Mononuclear cell (primary cell): ENCODE measurements around the gene CD81. TPM values are rescaled to one million over a fixed set of nuclear protein-coding genes. Genes with fewer than 3 reads are reported as not detected.
A peak's percentile ranks its signal among the peaks of the same experiment; 100 is the strongest.

Experiments used
- H3K27me3 ChIP-seq: 2 replicates; pipeline ENCODE4 v1.6.0; 2011; ENCODE audit warnings: low read length, control low read depth; ENCODE audit not compliant: insufficient read depth
- H3K4me1 ChIP-seq: 2 replicates; pipeline ENCODE4 v1.5.1; 2011; ENCODE audit warnings: mild to moderate bottlenecking, low read length, control low read depth; ENCODE audit not compliant: insufficient read depth
- H3K4me3 ChIP-seq: 2 replicates; pipeline ENCODE4 v1.5.1; 2011; ENCODE audit warnings: mild to moderate bottlenecking, low read length, moderate library complexity
- H3K9me3 ChIP-seq: 2 replicates; pipeline ENCODE4 v1.5.1; 2011; ENCODE audit warnings: low read depth, mild to moderate bottlenecking, control low read depth, low read length
- total RNA-seq: library from RNA; depleted of rRNA; stranded (reverse); fragments of >200 nt; gene quantifications from one replicate; pipeline ENCODE4 v1.2.3, GENCODE V29; 2012

CD81 gene
- total RNA-seq, 1 donor, result 77.0 TPM

- H3K4me3 ChIP-seq, result peak within 1 kb of the TSS; percentile 49
- H3K9me3 ChIP-seq, result no peaks in the 10 kb centered on the region
- H3K4me1 ChIP-seq, result peaks cover 45% of the 10 kb centered on the region
- no peaks in the 10 kb centered on the region for H3K27me3 ChIP-seq
Observed at GRCh38 chr11:2444821-2445745, 68.0 kb downstream of the CD81 start, which contains the start of gene KCNQ1. Gene KCNQ1, plus strand, starts transcription at chr11:2445008. Its CDS starts 91 bp downstream, at chr11:2445099.

DNA sequence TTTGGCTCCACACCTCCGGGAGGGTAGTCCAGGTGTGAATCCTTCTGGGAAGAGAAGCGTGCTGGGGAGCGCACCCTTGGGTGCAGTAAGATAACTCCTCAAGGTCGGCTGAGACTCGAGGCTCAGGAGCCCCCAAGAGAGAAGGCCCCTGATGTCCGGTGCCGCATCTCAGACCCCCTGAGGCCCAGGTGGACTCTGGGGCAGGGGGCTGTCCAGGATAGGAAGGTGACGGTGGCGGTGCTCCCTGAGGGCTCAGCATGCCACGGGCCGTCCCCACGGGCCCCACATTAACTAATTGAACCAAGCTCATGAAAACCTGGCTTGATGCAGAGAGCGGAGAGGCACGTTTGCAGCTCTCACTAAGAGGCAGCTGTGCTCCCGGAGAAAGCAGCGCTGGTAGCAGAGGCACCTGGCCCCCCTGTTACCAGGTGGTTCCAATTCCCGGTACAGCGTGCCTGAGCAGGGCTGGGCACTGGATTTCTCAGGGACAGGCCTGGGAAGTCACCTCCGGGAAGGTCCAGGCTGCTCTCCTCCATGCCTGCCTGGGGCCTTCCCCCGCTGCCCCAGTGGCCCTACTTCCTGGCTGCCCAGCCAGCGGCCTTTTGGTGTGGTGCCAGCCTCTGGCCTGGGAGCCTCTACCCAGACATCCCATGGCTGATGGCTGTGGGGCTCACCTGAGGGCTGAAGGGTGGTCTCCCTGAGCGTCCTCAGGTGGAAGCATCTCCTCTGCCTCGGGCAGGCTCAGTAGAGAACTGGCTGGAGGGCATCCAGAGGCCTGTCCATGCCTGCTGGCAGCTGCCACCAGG lies 68.8 kb downstream of the CD81 start:
- Histone ChIP-seq H3K4me3 (peak overlapping the region; percentile 49), H3K27me3 (no peaks in the 10 kb centered on the region), H3K4me1 (peaks cover 39% of the 10 kb centered on the region), H3K9me3 (no peaks in the 10 kb centered on the region)

DNA sequence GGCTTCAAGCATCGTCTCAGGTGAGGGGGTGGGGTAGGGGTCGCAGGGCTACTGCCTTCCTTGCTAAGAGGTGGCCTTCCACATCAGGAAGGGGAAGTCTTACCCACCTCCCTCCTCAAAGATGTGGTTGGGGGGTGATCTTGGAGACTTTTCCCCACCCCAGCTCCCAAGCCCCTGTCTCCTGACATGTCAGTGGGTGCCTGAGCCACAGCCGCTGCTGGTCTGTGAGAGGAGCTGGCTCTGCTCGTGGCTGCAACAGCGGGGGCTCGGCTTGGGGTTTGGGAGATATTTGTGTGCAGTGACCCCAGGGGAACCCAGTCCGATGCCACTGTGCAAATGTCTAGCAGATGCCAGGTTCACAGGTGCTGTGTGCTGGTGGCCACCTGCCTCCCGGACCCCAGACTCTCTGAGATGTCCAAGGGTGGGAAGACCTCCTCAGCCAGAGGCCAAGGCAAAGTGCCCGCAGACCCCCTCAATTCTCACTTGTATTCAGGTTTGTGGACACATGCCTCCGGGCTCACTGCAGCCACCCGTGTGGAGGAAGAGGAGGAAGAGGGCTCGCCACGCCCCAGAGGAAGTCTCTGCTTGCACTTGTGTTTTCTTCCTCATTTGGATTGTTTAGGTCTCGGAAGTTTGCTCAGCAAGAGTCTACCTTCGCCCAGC lies 69.6 kb downstream of the CD81 start:
- Histone ChIP-seq H3K9me3 (no peaks in the 10 kb centered on the region), H3K27me3 (no peaks in the 10 kb centered on the region), H3K4me1 (peaks cover 37% of the 10 kb centered on the region), H3K4me3 (peak overlapping the region; percentile 49)

Other genes starting within 250 kb of the CD81 start
- gene IGF2, start 237.9 kb upstream of the CD81 start, total RNA-seq, result not detected
- not detected for gene INS, start 216.1 kb upstream of the CD81 start, total RNA-seq
- not detected for gene TH, start 205.5 kb upstream of the CD81 start, total RNA-seq
- 2.3 TPM for gene ASCL2, start 106.7 kb upstream of the CD81 start, total RNA-seq
- gene C11orf21, start 75.4 kb upstream of the CD81 start, total RNA-seq, result 17.3 TPM
- gene TSPAN32, start 75.3 kb upstream of the CD81 start, total RNA-seq, result 21.6 TPM
- 29.7 TPM for gene TSSC4, start 23.4 kb downstream of the CD81 start, total RNA-seq
- gene TRPM5, start 67.2 kb downstream of the CD81 start, total RNA-seq, result 0.10 TPM
- 12.7 TPM for gene KCNQ1, start 67.7 kb downstream of the CD81 start, total RNA-seq